ENCODE results near the gene PLGLB1. TPM values are rescaled to one million over a fixed set of nuclear protein-coding genes. Genes with fewer than 3 reads are reported as not detected.
A peak's percentile ranks its signal among the peaks of the same experiment; 100 is the strongest.
"Not testable (repeated sequence)": the region's sequence is repeated elsewhere in the genome, so short reads cannot be mapped to it uniquely, and the experiment has no call there.

Gene PLGLB1
- 0.18 and 0.28 TPM in 2 replicates for total RNA-seq (2012; rRNA removed)
- 0.19 and 0.26 TPM in 2 replicates for polyA plus RNA-seq (2012; rRNA removed)
- not detected in 2 replicates for polyA plus RNA-seq (2012; cell fraction: cytosol; rRNA removed)
- polyA plus RNA-seq (2012; cell fraction: nucleus; rRNA removed; ENCODE audit: low replicate concordance) = 0.11 and 2.4 TPM in 2 replicates
- percentile 34 among the genes with signal in this experiment for Bru-seq, nascent RNA
- BruChase-seq, experiment 1, labeled RNA remaining after a 6-hour chase = percentile 32 among the genes with signal in this experiment
- BruChase-seq, experiment 2, labeled RNA remaining after a 2-hour chase = percentile 40 among the genes with signal in this experiment
- long read RNA-seq, partial matches to known transcripts = 0 of 1 reads
- long read RNA-seq, other reads (novel, unspliced or antisense) = 1 of 1 reads

DNA sequence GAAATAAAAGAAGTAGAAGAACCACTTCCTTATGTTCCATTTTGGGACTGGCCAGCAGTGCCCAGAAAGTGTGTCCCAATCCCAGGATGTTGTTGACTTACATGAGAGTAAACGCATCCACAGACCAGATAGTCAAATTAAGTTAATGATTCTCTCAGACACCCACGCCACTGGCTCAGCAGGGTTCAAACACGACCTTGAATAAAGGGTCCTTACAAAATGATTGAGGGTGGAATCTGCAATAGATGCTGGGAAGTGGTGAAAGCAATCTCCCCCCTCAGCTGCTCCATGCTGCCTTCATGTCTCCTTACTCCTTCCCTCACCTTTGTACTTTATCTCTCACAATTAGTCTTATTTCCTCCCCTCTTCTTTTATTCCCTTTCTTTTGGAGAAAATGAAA is at the start of gene PLGLB1:
TSS of gene PLGLB1 (minus strand) at position 101 of the 400 bp plus-strand sequence. CDS start at position 40, 61 bp downstream.
- H2AK5ac ChIP-seq (ENCODE audit: low read depth, low read length); intact Hi-C loops (cut with micrococcal nuclease); H3K27me3 ChIP-seq (ENCODE audit: control insufficient read depth, insufficient read depth, low read length); H3K4me2 ChIP-seq (ENCODE audit: low read depth, low read length); H3K9me1 ChIP-seq (ENCODE audit: insufficient read depth, low read length); H3K4me3 ChIP-seq (ENCODE audit: insufficient read depth, low read depth, low read length); H3K9me3 ChIP-seq (ENCODE audit: control insufficient read depth, insufficient read depth, low read length); H3K14ac ChIP-seq (replicated peaks; ENCODE audit: low read depth, low read length); ATAC-seq (ENCODE audit: low read depth); DNase-seq; dilution Hi-C loops (cut with HindIII; ENCODE audit: low sequenced_read_pairs, unreplicated experiment); H3K27ac ChIP-seq (ENCODE audit: insufficient read depth, low read length); H3K4ac ChIP-seq (ENCODE audit: low read depth, low read length); H2BK20ac ChIP-seq (ENCODE audit: low read depth, low read length); H4K5ac ChIP-seq (ENCODE audit: low read depth, low read length); BruUV-seq (replicated peaks); H4K91ac ChIP-seq (ENCODE audit: insufficient read depth, low read depth, low read length); H2BK5ac ChIP-seq (ENCODE audit: low read depth, low read length, poor library complexity, severe bottlenecking); H3K18ac ChIP-seq (ENCODE audit: low read depth, low read length); CTCF ChIA-PET; H3K23ac ChIP-seq (ENCODE audit: low read depth, low read length); H2AK9ac ChIP-seq (replicated peaks; ENCODE audit: low read depth, low read length, poor library complexity); H4K8ac ChIP-seq (ENCODE audit: low read depth in 2 of 2, low read length in 2 of 2); H3K56ac ChIP-seq (ENCODE audit: extremely low read depth, insufficient read depth, low read length); H2AFZ ChIP-seq (replicated peaks; ENCODE audit: low read length, poor library complexity); H3K79me1 ChIP-seq (ENCODE audit: low read depth in 1 of 2, low read length in 2 of 2); H3K9ac ChIP-seq (ENCODE audit: low read depth, low read length); H4K20me1 ChIP-seq (ENCODE audit: insufficient read depth, low read length); POLR2A ChIA-PET (ENCODE audit: unreplicated experiment); H2BK15ac ChIP-seq (ENCODE audit: low read depth, low read length); H3K36me3 ChIP-seq (ENCODE audit: control insufficient read depth, insufficient read depth, low read length); H2BK120ac ChIP-seq (ENCODE audit: low read depth, low read length); H3K4me1 ChIP-seq (ENCODE audit: control insufficient read depth, insufficient read depth, low read length); in situ Hi-C loops (cut with MboI; ENCODE audit: low sequenced_read_pairs): not testable (repeated sequence)
- no CpG with 5 or more reads among the region's 3 CpGs for WGBS, 2 experiments (ENCODE audit: extremely low coverage in 2 of 2, insufficient read length in 1 of 2)

DNA sequence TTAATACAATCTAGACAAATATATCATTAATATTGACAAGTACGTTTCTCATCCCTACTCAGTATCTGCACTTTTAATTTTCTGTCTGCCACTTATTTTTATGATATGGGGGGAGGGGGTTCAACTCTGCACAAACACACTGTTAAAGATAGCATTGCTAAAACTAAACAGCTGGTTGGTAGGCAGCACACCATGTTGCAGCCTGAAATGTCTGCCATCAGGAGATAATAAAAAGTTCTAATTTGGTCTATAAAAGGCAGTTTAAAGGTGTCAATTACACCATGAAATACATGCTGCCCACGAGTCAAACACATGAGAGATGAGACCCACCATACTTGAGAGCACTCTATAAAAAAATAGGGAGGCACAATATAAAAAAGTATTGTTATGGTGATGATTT is 42.7 kb upstream of the PLGLB1 start:
- H3K9me1 ChIP-seq (ENCODE audit: insufficient read depth, low read length); H2BK5ac ChIP-seq (ENCODE audit: low read depth, low read length, poor library complexity, severe bottlenecking); H2AFZ ChIP-seq (replicated peaks; ENCODE audit: low read length, poor library complexity); H3K23ac ChIP-seq (ENCODE audit: low read depth, low read length); BruUV-seq (replicated peaks); DNase-seq; dilution Hi-C loops (cut with HindIII; ENCODE audit: low sequenced_read_pairs, unreplicated experiment); H3K9ac ChIP-seq (ENCODE audit: low read depth, low read length); H2BK20ac ChIP-seq (ENCODE audit: low read depth, low read length); H3K4me1 ChIP-seq (ENCODE audit: control insufficient read depth, insufficient read depth, low read length); H3K9me3 ChIP-seq (ENCODE audit: control insufficient read depth, insufficient read depth, low read length); H3K56ac ChIP-seq (ENCODE audit: extremely low read depth, insufficient read depth, low read length); H3K27ac ChIP-seq (ENCODE audit: insufficient read depth, low read length); H3K14ac ChIP-seq (replicated peaks; ENCODE audit: low read depth, low read length); H3K27me3 ChIP-seq (ENCODE audit: control insufficient read depth, insufficient read depth, low read length); intact Hi-C loops (cut with micrococcal nuclease); CTCF ChIA-PET; H3K36me3 ChIP-seq (ENCODE audit: control insufficient read depth, insufficient read depth, low read length); H3K4ac ChIP-seq (ENCODE audit: low read depth, low read length); H4K20me1 ChIP-seq (ENCODE audit: insufficient read depth, low read length); H3K79me1 ChIP-seq (ENCODE audit: low read depth in 1 of 2, low read length in 2 of 2); ATAC-seq (ENCODE audit: low read depth); H4K91ac ChIP-seq (ENCODE audit: insufficient read depth, low read depth, low read length); H2AK9ac ChIP-seq (replicated peaks; ENCODE audit: low read depth, low read length, poor library complexity); H3K4me2 ChIP-seq (ENCODE audit: low read depth, low read length); H3K4me3 ChIP-seq (ENCODE audit: insufficient read depth, low read depth, low read length); H3K18ac ChIP-seq (ENCODE audit: low read depth, low read length); POLR2A ChIA-PET (ENCODE audit: unreplicated experiment); in situ Hi-C loops (cut with MboI; ENCODE audit: low sequenced_read_pairs); H2BK15ac ChIP-seq (ENCODE audit: low read depth, low read length); H4K5ac ChIP-seq (ENCODE audit: low read depth, low read length); H2BK120ac ChIP-seq (ENCODE audit: low read depth, low read length); H2AK5ac ChIP-seq (ENCODE audit: low read depth, low read length); H4K8ac ChIP-seq (ENCODE audit: low read depth in 2 of 2, low read length in 2 of 2): not testable (repeated sequence)
- no CpG with 5 or more reads among the region's 2 CpGs for WGBS, 2 experiments (ENCODE audit: extremely low coverage in 2 of 2, insufficient read length in 1 of 2)

Data from IMR-90 (cell line).